HepG2 (cell line): ENCODE data around the gene RLN3. TPM values are rescaled to one million over a fixed set of nuclear protein-coding genes. Genes with fewer than 3 reads are reported as not detected.

ENCODE experiments used
- CCDC6 ChIP-seq: sonication (generic); formaldehyde crosslinking; IDR thresholded peaks from 2 replicates; pipeline ENCODE4 v1.8.1; 2022; ENCODE audit warnings: mild to moderate bottlenecking, missing genetic modification reagents, moderate library complexity
- GABPB1 ChIP-seq: IDR thresholded peaks from 2 replicates; pipeline ENCODE4 v1.6.1; 2016; ENCODE audit warnings: mild to moderate bottlenecking, missing genetic modification reagents, moderate library complexity, missing compliant biosample characterization
- GTF2F1 ChIP-seq: fragments of 150-350 bp; IDR thresholded peaks from 2 replicates; pipeline ENCODE4 v1.6.1; 2014; ENCODE audit warnings: low read length
- MBD4 ChIP-seq: IDR thresholded peaks from 2 replicates; pipeline ENCODE4 v1.6.1; 2012; ENCODE audit warnings: low read length, inconsistent platforms, borderline replicate concordance
- SAP130 ChIP-seq: IDR thresholded peaks from 2 replicates; pipeline ENCODE4 v1.6.1; 2016; ENCODE audit warnings: low read depth
- TAF1 ChIP-seq: sonication (generic); formaldehyde crosslinking; IDR thresholded peaks from 2 replicates; pipeline ENCODE4 v1.4.0; 2020; ENCODE audit warnings: missing genetic modification reagents
- ZFY ChIP-seq: sonication (generic); formaldehyde crosslinking; IDR thresholded peaks from 2 replicates; pipeline ENCODE4 v1.4.0; 2020; ENCODE audit warnings: missing genetic modification reagents
- ZNF709 ChIP-seq: sonication (generic); formaldehyde crosslinking; IDR thresholded peaks from 2 replicates; pipeline ENCODE4 v1.5.0; 2020; ENCODE audit warnings: mild to moderate bottlenecking, missing genetic modification reagents
- ZSCAN12 ChIP-seq: sonication (generic); formaldehyde crosslinking; IDR thresholded peaks from 2 replicates; pipeline ENCODE4 v1.9.0; 2021; ENCODE audit warnings: mild to moderate bottlenecking, missing genetic modification reagents
- ZSCAN31 ChIP-seq: sonication (generic); formaldehyde crosslinking; IDR thresholded peaks from 2 replicates; pipeline ENCODE4 v1.5.0; 2020; ENCODE audit warnings: low read depth, mild to moderate bottlenecking, missing genetic modification reagents
- polyA plus RNA-seq, 8 experiments: library from polyadenylated mRNA; depleted of rRNA in 3 of 8; stranded (reverse) in 7 of 8; unstranded in 1 of 8; fragments of >200 nt; fragmentation: Illumina TruSeq in 4 of 8; extraction: Trizol in 4 of 8; gene quantifications; 2 replicates each; pipeline versions ENCODE4 v1.2.1 to v1.2.3, GENCODE V29; 2011 to 2016; ENCODE audit warnings: low read depth in 4 of 8, missing spikeins in 1 of 8, mixed read lengths in 1 of 8; ENCODE audit not compliant: insufficient read depth in 1 of 8
- total RNA-seq, 5 experiments: library from RNA; depleted of rRNA; stranded (reverse); fragments of >200 nt; fragmentation: Illumina TruSeq; extraction: Trizol; gene quantifications; 2 replicates each; pipeline ENCODE4 v1.2.3, GENCODE V29; 2016; ENCODE audit warnings: low read depth in 1 of 5
- TF ChIP-seq, protein P1 (sequence below): IDR thresholded peaks from 2 replicates; pipeline ENCODE4 v1.6.1; 2012; ENCODE audit warnings: inconsistent platforms
- TF ChIP-seq, protein P2 (sequence below): sonication (generic); formaldehyde crosslinking; IDR thresholded peaks from 2 replicates; pipeline ENCODE4 v1.4.0; 2020; ENCODE audit warnings: missing genetic modification reagents

RLN3 gene
- total and polyA plus RNA-seq, 2 of the 13 experiments (the other 11 are each of a cell fraction or from before 2014, with no cell fraction given), result not detected

DNA sequence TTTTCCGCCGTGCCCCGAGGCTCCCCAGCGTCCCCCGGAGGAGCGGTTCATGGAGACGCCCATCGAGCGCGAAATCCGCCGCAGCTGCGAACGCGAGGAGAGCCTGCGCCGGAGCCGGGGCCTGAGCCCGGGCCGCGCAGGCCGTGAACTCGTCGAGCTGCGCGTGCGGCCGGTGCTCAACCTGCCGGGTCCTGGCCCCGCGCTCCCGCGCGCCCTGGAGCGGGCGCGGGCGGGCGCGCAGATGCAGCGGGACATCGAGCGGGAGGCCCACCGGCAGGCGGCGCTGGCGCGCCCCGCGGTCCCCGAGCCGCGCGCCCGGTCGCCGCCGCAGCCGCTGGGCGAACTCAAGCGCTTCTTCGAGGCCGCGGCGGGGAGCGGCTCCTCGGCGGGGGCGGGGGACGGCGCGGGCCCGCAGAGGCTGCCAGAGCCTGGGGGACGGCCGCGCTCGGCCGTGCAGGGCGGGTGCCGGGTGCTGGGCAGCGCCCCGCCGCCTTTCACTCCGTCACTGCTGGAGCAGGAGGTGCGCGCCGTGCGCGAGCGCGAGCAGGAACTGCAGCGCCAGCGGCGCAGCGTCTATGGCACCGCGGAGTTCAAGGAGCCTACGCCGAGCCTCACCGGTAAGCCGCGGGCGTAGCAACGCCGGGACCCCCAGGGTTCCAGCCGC is 45.4 kb downstream of the RLN3 start (continued):
- no peak for TF ChIP-seq ZSCAN12 (CRISPR knock-in tag)
- TF ChIP-seq TAF1 (CRISPR knock-in tag), result peak; percentile 35; the same call in 1 of the 2 replicates
- peak; percentile 33; the same call in 1 of the 2 replicates for TF ChIP-seq SAP130 (CRISPR knock-in tag)
- TF ChIP-seq CCDC6 (CRISPR knock-in tag), result peak; percentile 71; the same call in 1 of the 2 replicates
- peak; percentile 67 for TF ChIP-seq ZFY
- TF ChIP-seq ZNF709 (CRISPR knock-in tag), result peak; percentile 25; the same call in 1 of the 2 replicates
- TF ChIP-seq, protein P1, sequence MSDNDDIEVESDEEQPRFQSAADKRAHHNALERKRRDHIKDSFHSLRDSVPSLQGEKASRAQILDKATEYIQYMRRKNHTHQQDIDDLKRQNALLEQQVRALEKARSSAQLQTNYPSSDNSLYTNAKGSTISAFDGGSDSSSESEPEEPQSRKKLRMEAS, result peak; percentile 78
- peak; percentile 6; the same call in 1 of the 2 replicates for TF ChIP-seq GABPB1 (CRISPR knock-in tag)
- no peak for TF ChIP-seq MBD4
- TF ChIP-seq, protein P2, sequence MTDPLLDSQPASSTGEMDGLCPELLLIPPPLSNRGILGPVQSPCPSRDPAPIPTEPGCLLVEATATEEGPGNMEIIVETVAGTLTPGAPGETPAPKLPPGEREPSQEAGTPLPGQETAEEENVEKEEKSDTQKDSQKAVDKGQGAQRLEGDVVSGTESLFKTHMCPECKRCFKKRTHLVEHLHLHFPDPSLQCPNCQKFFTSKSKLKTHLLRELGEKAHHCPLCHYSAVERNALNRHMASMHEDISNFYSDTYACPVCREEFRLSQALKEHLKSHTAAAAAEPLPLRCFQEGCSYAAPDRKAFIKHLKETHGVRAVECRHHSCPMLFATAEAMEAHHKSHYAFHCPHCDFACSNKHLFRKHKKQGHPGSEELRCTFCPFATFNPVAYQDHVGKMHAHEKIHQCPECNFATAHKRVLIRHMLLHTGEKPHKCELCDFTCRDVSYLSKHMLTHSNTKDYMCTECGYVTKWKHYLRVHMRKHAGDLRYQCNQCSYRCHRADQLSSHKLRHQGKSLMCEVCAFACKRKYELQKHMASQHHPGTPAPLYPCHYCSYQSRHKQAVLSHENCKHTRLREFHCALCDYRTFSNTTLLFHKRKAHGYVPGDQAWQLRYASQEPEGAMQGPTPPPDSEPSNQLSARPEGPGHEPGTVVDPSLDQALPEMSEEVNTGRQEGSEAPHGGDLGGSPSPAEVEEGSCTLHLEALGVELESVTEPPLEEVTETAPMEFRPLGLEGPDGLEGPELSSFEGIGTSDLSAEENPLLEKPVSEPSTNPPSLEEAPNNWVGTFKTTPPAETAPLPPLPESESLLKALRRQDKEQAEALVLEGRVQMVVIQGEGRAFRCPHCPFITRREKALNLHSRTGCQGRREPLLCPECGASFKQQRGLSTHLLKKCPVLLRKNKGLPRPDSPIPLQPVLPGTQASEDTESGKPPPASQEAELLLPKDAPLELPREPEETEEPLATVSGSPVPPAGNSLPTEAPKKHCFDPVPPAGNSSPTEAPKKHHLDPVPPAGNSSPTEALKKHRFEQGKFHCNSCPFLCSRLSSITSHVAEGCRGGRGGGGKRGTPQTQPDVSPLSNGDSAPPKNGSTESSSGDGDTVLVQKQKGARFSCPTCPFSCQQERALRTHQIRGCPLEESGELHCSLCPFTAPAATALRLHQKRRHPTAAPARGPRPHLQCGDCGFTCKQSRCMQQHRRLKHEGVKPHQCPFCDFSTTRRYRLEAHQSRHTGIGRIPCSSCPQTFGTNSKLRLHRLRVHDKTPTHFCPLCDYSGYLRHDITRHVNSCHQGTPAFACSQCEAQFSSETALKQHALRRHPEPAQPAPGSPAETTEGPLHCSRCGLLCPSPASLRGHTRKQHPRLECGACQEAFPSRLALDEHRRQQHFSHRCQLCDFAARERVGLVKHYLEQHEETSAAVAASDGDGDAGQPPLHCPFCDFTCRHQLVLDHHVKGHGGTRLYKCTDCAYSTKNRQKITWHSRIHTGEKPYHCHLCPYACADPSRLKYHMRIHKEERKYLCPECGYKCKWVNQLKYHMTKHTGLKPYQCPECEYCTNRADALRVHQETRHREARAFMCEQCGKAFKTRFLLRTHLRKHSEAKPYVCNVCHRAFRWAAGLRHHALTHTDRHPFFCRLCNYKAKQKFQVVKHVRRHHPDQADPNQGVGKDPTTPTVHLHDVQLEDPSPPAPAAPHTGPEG, result peak; percentile 98
- TF ChIP-seq GTF2F1, result no peak
- TF ChIP-seq ZSCAN31, result 0 out of 2 replicates have a peak, but pooled peaks have one; percentile 19
